H9 (cell line): ENCODE measurements around the gene KLF15. TPM values are rescaled to one million over a fixed set of nuclear protein-coding genes. Genes with fewer than 3 reads are reported as not detected.

Experiments used
- DNase-seq: peaks from one replicate; pipeline ENCODE4 v3.0.0-alpha.2; 2017
- H2AFZ ChIP-seq: one replicate; pipeline ENCODE4 v1.6.1; 2013; ENCODE audit warnings: mild to moderate bottlenecking, low read length, control low read depth, moderate library complexity
- H2AK5ac ChIP-seq: 2 replicates; pipeline ENCODE4 v1.6.1; 2013; ENCODE audit warnings: low read length, control low read depth, mixed read lengths; ENCODE audit not compliant: insufficient read length
- H2BK120ac ChIP-seq: one replicate; pipeline ENCODE4 v1.6.1; 2013; ENCODE audit warnings: low read depth, mild to moderate bottlenecking, low read length, control low read depth, inconsistent platforms; ENCODE audit not compliant: poor library complexity, severe bottlenecking
- H2BK12ac ChIP-seq: 2 replicates; pipeline ENCODE4 v1.6.1; 2013; ENCODE audit warnings: low read length, control low read depth, mixed read lengths, low read depth; ENCODE audit not compliant: insufficient read length
- H2BK15ac ChIP-seq: 2 replicates; pipeline ENCODE4 v1.6.1; 2013; ENCODE audit warnings: low read depth, low read length, control low read depth
- H2BK20ac ChIP-seq: one replicate; pipeline ENCODE4 v1.6.1; 2013; ENCODE audit warnings: low read depth, mild to moderate bottlenecking, low read length, control low read depth, inconsistent platforms; ENCODE audit not compliant: poor library complexity, severe bottlenecking
- H2BK5ac ChIP-seq: 2 replicates; pipeline ENCODE4 v1.6.1; 2013; ENCODE audit warnings: low read length, control low read depth, mixed read lengths; ENCODE audit not compliant: insufficient read length
- H3K14ac ChIP-seq: 2 replicates; pipeline ENCODE4 v1.6.1; 2013; ENCODE audit warnings: low read length, control low read depth; ENCODE audit not compliant: insufficient read depth
- H3K18ac ChIP-seq: 2 replicates; pipeline ENCODE4 v1.6.1; 2013; ENCODE audit warnings: low read depth, mild to moderate bottlenecking, mixed read lengths, low read length, control low read depth; ENCODE audit not compliant: insufficient read length
- H3K23ac ChIP-seq: 2 replicates; pipeline ENCODE4 v1.6.1; 2013; ENCODE audit warnings: low read length, control low read depth, mixed read lengths, low read depth; ENCODE audit not compliant: insufficient read length
- H3K23me2 ChIP-seq: 2 replicates; pipeline ENCODE4 v1.6.1; 2013; ENCODE audit warnings: low read depth, mild to moderate bottlenecking, mixed read lengths, low read length, control low read depth; ENCODE audit not compliant: insufficient read length, poor library complexity, severe bottlenecking
- H3K27ac ChIP-seq: 2 replicates; pipeline ENCODE4 v1.5.1; 2013; ENCODE audit warnings: low read length, control low read depth, mixed read lengths, low read depth; ENCODE audit not compliant: insufficient read length
- H3K27me3 ChIP-seq: 2 replicates; pipeline ENCODE4 v1.6.1; 2013; ENCODE audit warnings: low read length, control low read depth, inconsistent platforms; ENCODE audit not compliant: insufficient read depth
- H3K4ac ChIP-seq: 2 replicates; pipeline ENCODE4 v1.6.1; 2013; ENCODE audit warnings: low read depth, mild to moderate bottlenecking, control low read depth, inconsistent platforms, low read length, moderate library complexity
- H3K4me1 ChIP-seq: 2 replicates; pipeline ENCODE4 v1.6.1; 2013; ENCODE audit warnings: low read length, control low read depth, inconsistent platforms; ENCODE audit not compliant: insufficient read depth
- H3K4me2 ChIP-seq: 2 replicates; pipeline ENCODE4 v1.6.1; 2013; ENCODE audit warnings: low read length, control low read depth, mixed read lengths; ENCODE audit not compliant: insufficient read length, insufficient read depth
- H3K56ac ChIP-seq: 2 replicates; pipeline ENCODE4 v1.6.1; 2013; ENCODE audit warnings: low read depth, mild to moderate bottlenecking, mixed read lengths, low read length, control low read depth; ENCODE audit not compliant: insufficient read length
- H3K79me1 ChIP-seq: 2 replicates; pipeline ENCODE4 v1.6.1; 2013; ENCODE audit warnings: low read depth, mild to moderate bottlenecking, moderate library complexity, low read length, control low read depth, inconsistent platforms; ENCODE audit not compliant: insufficient read depth, poor library complexity, severe bottlenecking
- H3K79me2 ChIP-seq: 2 replicates; pipeline ENCODE4 v1.6.1; 2013; ENCODE audit warnings: low read length, control low read depth, inconsistent platforms; ENCODE audit not compliant: insufficient read depth
- H3K9ac ChIP-seq: 2 replicates; pipeline ENCODE4 v1.6.1; 2013; ENCODE audit warnings: low read length, control low read depth, mixed read lengths; ENCODE audit not compliant: insufficient read length; ENCODE audit errors: extremely low read depth
- H3K9me3 ChIP-seq: one replicate; pipeline ENCODE4 v1.6.1; 2013; ENCODE audit warnings: low read depth, low read length, inconsistent platforms; ENCODE audit not compliant: control insufficient read depth
- H3T11ph ChIP-seq: one replicate; pipeline ENCODE4 v1.6.1; 2013; ENCODE audit warnings: mild to moderate bottlenecking, low read length, control low read depth, inconsistent platforms
- H4K20me1 ChIP-seq: one replicate; pipeline ENCODE4 v1.6.1; 2013; ENCODE audit not compliant: control insufficient read depth, insufficient read length, insufficient read depth
- H4K5ac ChIP-seq: 2 replicates; pipeline ENCODE4 v1.6.1; 2013; ENCODE audit warnings: low read depth, mild to moderate bottlenecking, mixed read lengths, low read length, control low read depth; ENCODE audit not compliant: insufficient read length
- H4K8ac ChIP-seq: replicated peaks from 2 replicates; pipeline ENCODE4 v1.6.1; 2013; ENCODE audit warnings: low read length, control low read depth, mixed read lengths, low read depth; ENCODE audit not compliant: insufficient read length
- H4K91ac ChIP-seq: 2 replicates; pipeline ENCODE4 v1.6.1; 2013; ENCODE audit warnings: low read depth, mild to moderate bottlenecking, moderate library complexity, mixed read lengths, low read length, control low read depth; ENCODE audit not compliant: insufficient read length
- H3K27ac Mint-ChIP-seq, 3 experiments: 2 replicates in 2 of 3; 3 replicates in 1 of 3; pipeline ENCODE4 v1.8.0; 2020 to 2021; ENCODE audit warnings: mixed read lengths in 3 of 3, mild to moderate bottlenecking in 1 of 3, moderate library complexity in 1 of 3
- H3K27me3 Mint-ChIP-seq: 2 replicates; pipeline ENCODE4 v1.8.0; 2021; ENCODE audit warnings: low read depth, mild to moderate bottlenecking, moderate library complexity, mixed read lengths
- H3K36me3 Mint-ChIP-seq, 3 experiments: 2 replicates in 2 of 3; 3 replicates in 1 of 3; pipeline ENCODE4 v1.8.0; 2020 to 2021; ENCODE audit warnings: low read depth in 3 of 3, mixed read lengths in 3 of 3; ENCODE audit not compliant: insufficient read depth in 1 of 3
- H3K4me1 Mint-ChIP-seq, 2 experiments: 2 replicates each; pipeline ENCODE4 v1.8.0; 2020; ENCODE audit warnings: mixed read lengths in 2 of 2
- H3K4me3 Mint-ChIP-seq, 2 experiments: 2 replicates in 1 of 2; 3 replicates in 1 of 2; pipeline ENCODE4 v1.8.0; 2020 to 2021; ENCODE audit warnings: mild to moderate bottlenecking in 2 of 2, mixed read lengths in 2 of 2, moderate library complexity in 1 of 2
- H3K9me3 Mint-ChIP-seq, 2 experiments: 2 replicates in 1 of 2; 3 replicates in 1 of 2; pipeline ENCODE4 v1.8.0; 2020; ENCODE audit warnings: mild to moderate bottlenecking in 2 of 2, mixed read lengths in 2 of 2, moderate library complexity in 1 of 2
- WGBS: extraction: QIAGEN DNeasy Blood & Tissue Kit; methylation state at CpG from one replicate; pipeline ENCODE4 v1.1.7; 2013; ENCODE audit warnings: missing lambda C conversion rate, low lambda C conversion rate, mixed read lengths; ENCODE audit not compliant: insufficient read length; ENCODE audit errors: extremely low coverage; 5-methylcytosine and 5-hydroxymethylcytosine counted together
- total RNA-seq: library from RNA; stranded (reverse); gene quantifications from 2 replicates; pipeline ENCODE4 v1.2.1, GENCODE V29; 2021
- TF ChIP-seq, protein P1 (sequence below): fragments of 200-600 bp; sonication (generic); conservative IDR thresholded peaks from 3 replicates; pipeline ENCODE4 v1.8.0; 2021; ENCODE audit warnings: antibody characterized with exemption, mild to moderate bottlenecking

The KLF15 gene
- total RNA-seq, 1 experiment from 2014 or later: 10.8 TPM

DNA sequence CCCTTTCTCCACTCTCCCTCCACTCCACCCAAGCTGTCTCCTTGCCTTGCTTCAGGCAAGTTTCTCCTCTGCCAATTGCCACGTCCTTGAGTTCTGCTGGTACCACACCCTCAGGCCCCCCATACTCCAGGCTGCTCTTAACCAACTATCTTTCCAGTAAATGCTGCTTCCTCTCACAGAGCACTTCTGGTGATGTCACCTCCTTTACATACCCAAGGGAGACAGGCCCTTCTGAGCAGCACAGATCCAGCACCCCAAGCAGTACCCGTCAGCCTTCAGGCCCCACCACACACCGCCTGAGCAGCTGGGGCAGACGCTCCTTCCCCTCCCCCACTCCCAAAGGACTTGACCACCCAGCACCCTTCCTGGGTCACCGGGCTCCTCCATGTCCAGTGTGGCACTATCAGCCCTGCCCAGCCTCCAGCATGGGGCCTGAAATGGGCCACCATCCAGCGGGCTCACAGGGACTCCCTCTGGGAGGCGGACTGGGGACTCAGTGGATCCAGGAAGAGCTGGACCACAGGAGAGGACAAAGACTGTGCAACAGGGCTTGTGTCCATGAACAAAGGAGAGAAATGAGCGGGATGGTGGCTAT, 50.2 kb downstream of the KLF15 start:
- Mint-ChIP-seq H3K4me3 (no peak overlapping the region), H3K27me3 (peaks cover 11% of the 10 kb centered on the region), H3K36me3 (peaks cover 0 to 10% (median 3%) of the 10 kb centered on the region in 3 experiments; a peak in 5 of 7 replicates), H3K9me3 (peaks cover 28 to 36% of the 10 kb centered on the region in 2 experiments), H3K4me1 (0 out of 4 replicates have a peak, but pooled peaks cover 0 to 4% of the 10 kb centered on the region in 2 experiments), H3K27ac (no peak overlapping the region; a peak in 1 of 7 replicates)
- Histone ChIP-seq H3K18ac (no peak overlapping the region), H3K9ac (no peak overlapping the region), H3K23ac (no peak overlapping the region), H4K20me1 (no peaks in the 10 kb centered on the region), H3K27me3 (no peaks in the 10 kb centered on the region), H2BK120ac (no peak overlapping the region), H2AFZ (no peak overlapping the region), H3K9me3 (no peaks in the 10 kb centered on the region), H3K79me1 (no peaks in the 10 kb centered on the region), H3T11ph (no peak overlapping the region), H2BK12ac (no peak overlapping the region), H4K91ac (no peak overlapping the region), H2AK5ac (no peak overlapping the region), H3K4ac (no peak overlapping the region), H2BK20ac (no peak overlapping the region), H3K4me2 (no peak overlapping the region), H3K4me1 (no peaks in the 10 kb centered on the region), H2BK15ac (no peak overlapping the region), H2BK5ac (no peak overlapping the region), H4K8ac (no peak overlapping the region), H3K14ac (no peak overlapping the region), H4K5ac (no peak overlapping the region), H3K79me2 (no peaks in the 10 kb centered on the region), H3K27ac (no peak overlapping the region), H3K23me2 (no peaks in the 10 kb centered on the region), H3K56ac (no peak overlapping the region)
- TF ChIP-seq, protein P1, sequence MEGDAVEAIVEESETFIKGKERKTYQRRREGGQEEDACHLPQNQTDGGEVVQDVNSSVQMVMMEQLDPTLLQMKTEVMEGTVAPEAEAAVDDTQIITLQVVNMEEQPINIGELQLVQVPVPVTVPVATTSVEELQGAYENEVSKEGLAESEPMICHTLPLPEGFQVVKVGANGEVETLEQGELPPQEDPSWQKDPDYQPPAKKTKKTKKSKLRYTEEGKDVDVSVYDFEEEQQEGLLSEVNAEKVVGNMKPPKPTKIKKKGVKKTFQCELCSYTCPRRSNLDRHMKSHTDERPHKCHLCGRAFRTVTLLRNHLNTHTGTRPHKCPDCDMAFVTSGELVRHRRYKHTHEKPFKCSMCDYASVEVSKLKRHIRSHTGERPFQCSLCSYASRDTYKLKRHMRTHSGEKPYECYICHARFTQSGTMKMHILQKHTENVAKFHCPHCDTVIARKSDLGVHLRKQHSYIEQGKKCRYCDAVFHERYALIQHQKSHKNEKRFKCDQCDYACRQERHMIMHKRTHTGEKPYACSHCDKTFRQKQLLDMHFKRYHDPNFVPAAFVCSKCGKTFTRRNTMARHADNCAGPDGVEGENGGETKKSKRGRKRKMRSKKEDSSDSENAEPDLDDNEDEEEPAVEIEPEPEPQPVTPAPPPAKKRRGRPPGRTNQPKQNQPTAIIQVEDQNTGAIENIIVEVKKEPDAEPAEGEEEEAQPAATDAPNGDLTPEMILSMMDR: no peak
- WGBS: no CpG with 5 or more reads among the region's 8 CpGs
- DNase-seq: peak; percentile 11
